Ishikawa (cell line): ENCODE data around the gene RNASEH2A.

Source experiments
- CEBPB ChIP-seq: IDR thresholded peaks from 2 replicates; pipeline ENCODE4 v1.6.1; 2012
- CREB1 ChIP-seq: IDR thresholded peaks from 2 replicates; pipeline ENCODE4 v1.6.1; 2012; ENCODE audit warnings: low read depth
- EGR1 ChIP-seq: IDR thresholded peaks from 2 replicates; pipeline ENCODE4 v1.6.1; 2012
- EP300 ChIP-seq: IDR thresholded peaks from 2 replicates; pipeline ENCODE4 v1.6.1; 2012; ENCODE audit warnings: borderline replicate concordance
- FOXM1 ChIP-seq: IDR thresholded peaks from 2 replicates; pipeline ENCODE4 v1.6.1; 2012; ENCODE audit warnings: low read depth, borderline replicate concordance
- MAX ChIP-seq: IDR thresholded peaks from 2 replicates; pipeline ENCODE4 v1.6.1; 2012
- NFIC ChIP-seq: IDR thresholded peaks from 2 replicates; pipeline ENCODE4 v1.6.1; 2012
- RAD21 ChIP-seq: IDR thresholded peaks from 2 replicates; pipeline ENCODE4 v1.6.1; 2012; ENCODE audit warnings: low read depth
- REST ChIP-seq: IDR thresholded peaks from 2 replicates; pipeline ENCODE4 v1.6.1; 2012; ENCODE audit warnings: low read depth, mild to moderate bottlenecking
- TAF1 ChIP-seq: IDR thresholded peaks from 2 replicates; pipeline ENCODE4 v1.6.1; 2012; ENCODE audit warnings: low read depth, mild to moderate bottlenecking
- TCF12 ChIP-seq: IDR thresholded peaks from 2 replicates; pipeline ENCODE4 v1.6.1; 2012; ENCODE audit warnings: low read depth
- TEAD4 ChIP-seq: IDR thresholded peaks from 2 replicates; pipeline ENCODE4 v1.6.1; 2012
- YY1 ChIP-seq: IDR thresholded peaks from 2 replicates; pipeline ENCODE4 v1.6.1; 2012; ENCODE audit warnings: low read depth
- ZBTB7A ChIP-seq: IDR thresholded peaks from 2 replicates; pipeline ENCODE4 v1.6.1; 2012; ENCODE audit warnings: low read depth
- TF ChIP-seq, protein P1 (sequence below): IDR thresholded peaks from 2 replicates; pipeline ENCODE4 v1.6.1; 2012

RNASEH2A gene

DNA sequence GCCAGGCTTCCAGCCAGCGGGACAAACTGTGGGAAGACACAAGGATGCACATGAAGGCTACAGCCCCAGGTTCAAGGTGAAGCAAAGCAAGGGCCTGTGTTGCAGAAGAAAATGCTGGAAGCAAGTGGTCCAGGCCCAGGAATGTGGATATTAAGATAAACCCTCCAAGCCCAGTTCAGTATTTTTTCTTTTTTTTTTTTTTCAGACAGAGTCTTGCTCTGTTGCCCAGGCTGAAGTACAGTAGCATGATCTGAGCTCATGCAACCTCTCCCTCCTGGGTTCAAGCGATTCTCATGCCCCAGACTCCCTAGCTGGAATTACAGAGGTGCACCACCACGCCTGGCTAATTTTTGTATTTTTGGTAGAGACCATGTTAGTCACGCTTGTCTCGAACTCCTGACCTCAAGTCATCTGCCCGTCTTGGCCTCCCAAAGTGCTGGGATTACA is 9.2 kb upstream of the RNASEH2A start:
- no peak for TF ChIP-seq EGR1
- TF ChIP-seq CEBPB = no peak
- no peak for TF ChIP-seq TCF12
- TF ChIP-seq, protein P1, sequence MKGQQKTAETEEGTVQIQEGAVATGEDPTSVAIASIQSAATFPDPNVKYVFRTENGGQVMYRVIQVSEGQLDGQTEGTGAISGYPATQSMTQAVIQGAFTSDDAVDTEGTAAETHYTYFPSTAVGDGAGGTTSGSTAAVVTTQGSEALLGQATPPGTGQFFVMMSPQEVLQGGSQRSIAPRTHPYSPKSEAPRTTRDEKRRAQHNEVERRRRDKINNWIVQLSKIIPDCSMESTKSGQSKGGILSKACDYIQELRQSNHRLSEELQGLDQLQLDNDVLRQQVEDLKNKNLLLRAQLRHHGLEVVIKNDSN = no peak
- TF ChIP-seq YY1 = no peak
- TF ChIP-seq NFIC = no peak
- no peak for TF ChIP-seq REST
- TF ChIP-seq RAD21 = no peak
- no peak for TF ChIP-seq FOXM1
- TF ChIP-seq EP300 = no peak
- TF ChIP-seq TAF1 = no peak
- TF ChIP-seq TEAD4 = no peak
- TF ChIP-seq MAX = no peak
- TF ChIP-seq CREB1 = no peak
- TF ChIP-seq ZBTB7A = no peak

- TF ChIP-seq NFIC = no peak
- TF ChIP-seq, protein P1 = no peak
- TF ChIP-seq REST = no peak
- TF ChIP-seq TEAD4 = no peak
These were observed 6.5 kb upstream of the RNASEH2A start for GRCh38 chr19:12799742-12800465.

GRCh38 chr19:12800466-12800770 is 6.0 kb upstream of the RNASEH2A start:
- no peak for TF ChIP-seq TEAD4
- no peak for TF ChIP-seq NFIC
- no peak for TF ChIP-seq CREB1
- no peak for TF ChIP-seq ZBTB7A
- TF ChIP-seq EGR1 = no peak
- TF ChIP-seq CEBPB = no peak
- TF ChIP-seq, protein P1 = no peak
- TF ChIP-seq FOXM1 = no peak
- no peak for TF ChIP-seq MAX
- no peak for TF ChIP-seq TAF1
- no peak for TF ChIP-seq YY1
- TF ChIP-seq REST = no peak
- no peak for TF ChIP-seq EP300
- TF ChIP-seq TCF12 = no peak

GRCh38 chr19:12800923-12801465 is 5.4 kb upstream of the RNASEH2A start:
- TF ChIP-seq, protein P1 = no peak
- no peak for TF ChIP-seq TAF1
- TF ChIP-seq NFIC = no peak
- no peak for TF ChIP-seq EP300
- TF ChIP-seq REST = no peak
